Subcutaneous abdominal adipose tissue (tissue), 5 donors: ENCODE data around the gene RANBP6.
"Not testable (repeated sequence)": the region's sequence is repeated elsewhere in the genome, so short reads cannot be mapped to it uniquely, and the experiment has no call there.

Source experiments
- H3K27ac ChIP-seq: one replicate; pipeline ENCODE4 v1.7.0; 2013; ENCODE audit warnings: low read depth, mild to moderate bottlenecking, inconsistent platforms, low read length, moderate library complexity
- H3K27me3 ChIP-seq, 5 donors: one replicate each; pipeline ENCODE4 v1.7.0; 2013; ENCODE audit warnings: low read length in 5 of 5, inconsistent platforms in 1 of 5; ENCODE audit not compliant: control insufficient read depth in 5 of 5, insufficient read depth in 4 of 5
- H3K36me3 ChIP-seq, 5 donors: one replicate each; pipeline ENCODE4 v1.7.0; 2013; ENCODE audit warnings: low read length in 5 of 5; ENCODE audit not compliant: control insufficient read depth in 5 of 5, insufficient read depth in 5 of 5
- H3K4me1 ChIP-seq, 5 donors: one replicate each; pipeline ENCODE4 v1.7.0; 2013; ENCODE audit warnings: low read length in 5 of 5, mild to moderate bottlenecking in 3 of 5, moderate library complexity in 1 of 5; ENCODE audit not compliant: control insufficient read depth in 5 of 5, insufficient read depth in 5 of 5
- H3K4me3 ChIP-seq, 5 donors: one replicate each; pipeline ENCODE4 v1.7.0; 2013; ENCODE audit warnings: low read length in 5 of 5, low read depth in 1 of 5
- H3K9ac ChIP-seq, 5 donors: one replicate each; pipeline ENCODE4 v1.7.0; 2013; ENCODE audit warnings: low read length in 5 of 5, mild to moderate bottlenecking in 4 of 5, moderate library complexity in 3 of 5
- H3K9me3 ChIP-seq, 5 donors: one replicate each; pipeline ENCODE4 v1.7.0; 2013; ENCODE audit warnings: low read length in 5 of 5; ENCODE audit not compliant: control insufficient read depth in 5 of 5
- donor health status: healthy.
- donor health status: healthy.
- donor health status: healthy.
- donor health status: healthy.
- donor health status: healthy.

The RANBP6 gene

DNA sequence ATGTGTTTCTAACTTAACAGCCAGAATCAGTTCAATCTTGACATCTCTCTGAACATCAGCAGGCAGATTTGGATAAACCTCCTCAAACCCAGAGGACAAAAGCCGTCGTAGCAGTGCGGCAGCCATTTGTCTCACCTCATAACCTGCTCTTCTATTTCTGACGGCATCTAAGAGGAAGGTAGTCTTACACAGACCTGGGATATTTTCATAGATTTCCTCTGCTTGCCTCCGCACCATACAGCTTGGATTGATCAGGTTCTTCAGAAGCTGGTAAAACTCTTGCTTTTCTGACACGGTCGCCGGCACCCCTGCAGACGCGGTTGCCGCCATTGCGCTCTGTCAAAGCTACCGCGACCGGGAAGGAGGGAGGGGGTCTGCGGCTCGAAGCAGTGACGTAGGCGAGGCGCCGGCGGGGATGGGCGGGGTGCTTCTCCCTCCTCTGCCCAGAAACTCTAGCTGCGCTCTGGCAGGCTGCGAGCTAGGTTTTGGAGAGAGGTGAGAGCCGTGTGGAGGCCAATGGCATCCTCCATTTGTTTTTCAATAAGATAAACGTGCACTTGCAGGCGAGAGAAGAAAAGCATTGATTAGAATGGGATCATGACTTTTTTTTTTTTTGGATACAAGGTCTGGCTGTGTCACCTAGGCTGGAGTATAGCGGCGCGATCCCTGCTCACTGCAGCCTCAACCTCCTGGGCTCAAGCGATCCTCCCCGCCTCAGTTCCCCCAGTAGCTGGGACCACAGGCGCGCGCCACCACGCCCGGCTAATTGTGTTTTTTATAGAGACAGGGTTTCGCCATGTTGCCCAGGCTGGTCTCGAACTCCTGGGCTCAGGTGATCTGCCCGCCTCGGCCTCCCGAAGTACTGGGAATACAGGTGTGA lies at the start of gene RANBP6:
Gene RANBP6 (minus strand): TSS at position 347 of the 880 bp plus-strand sequence. CDS start 17 bp downstream, at position 330.
- H3K36me3 ChIP-seq: peaks cover 0 to 22% (median 3%) of the 10 kb centered on the region in 5 donors
- H3K9ac ChIP-seq: peak within 1 kb of the TSS in 4 of 5 donors; percentile 89 to 96 (median 92)
- H3K27me3 ChIP-seq: no peaks in the 10 kb centered on the region
- H3K4me1 ChIP-seq: peaks cover 7 to 26% (median 15%) of the 10 kb centered on the region in 5 donors
- peak within 1 kb of the TSS; percentile 49 for H3K27ac ChIP-seq
- peak within 1 kb of the TSS; percentile 76 to 99 (median 97) for H3K4me3 ChIP-seq
- H3K9me3 ChIP-seq: no peaks in the 10 kb centered on the region

GRCh38 chr9:6063146-6063545 lies 47.7 kb upstream of the RANBP6 start:
- not testable (repeated sequence) for H3K27me3 ChIP-seq, H3K4me3 ChIP-seq, H3K4me1 ChIP-seq

GRCh38 chr9:6055666-6056065 lies 40.2 kb upstream of the RANBP6 start:
- Histone ChIP-seq H3K4me1 (no peaks in the 10 kb centered on the region), H3K27ac (no peak overlapping the region)

More at GRCh38 chr9:6063146-6063545, 47.7 kb upstream of the RANBP6 start:
- H3K9me3 ChIP-seq, H3K9ac ChIP-seq, H3K27ac ChIP-seq, H3K36me3 ChIP-seq: not testable (repeated sequence)

DNA sequence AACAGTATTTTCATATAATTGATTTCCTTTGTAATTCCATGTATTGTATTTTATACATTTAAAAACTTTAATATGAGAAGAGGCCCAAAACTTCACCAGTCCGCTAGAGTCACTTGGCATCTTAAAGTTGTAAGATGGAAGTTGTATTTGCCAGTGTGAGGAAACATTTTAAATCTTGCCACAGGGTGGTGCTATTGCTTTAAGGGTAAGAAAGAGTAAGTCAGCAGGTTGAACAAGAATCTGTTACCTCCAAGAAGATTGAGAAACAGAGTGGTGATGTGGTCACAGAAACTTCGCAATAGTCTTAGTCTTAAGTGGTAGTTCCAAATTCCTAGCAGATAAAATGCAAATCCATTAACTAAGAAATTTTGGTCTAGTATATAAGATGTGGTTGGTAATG lies 39.8 kb upstream of the RANBP6 start:
- Histone ChIP-seq H3K27ac (no peak overlapping the region), H3K9me3 (no peaks in the 10 kb centered on the region), H3K4me3 (no peak overlapping the region), H3K9ac (no peak overlapping the region), H3K27me3 (no peaks in the 10 kb centered on the region), H3K4me1 (no peaks in the 10 kb centered on the region), H3K36me3 (no peaks in the 10 kb centered on the region)

More at GRCh38 chr9:6055666-6056065, 40.2 kb upstream of the RANBP6 start:
- Histone ChIP-seq H3K9me3 (no peaks in the 10 kb centered on the region), H3K9ac (no peak overlapping the region), H3K4me3 (no peak overlapping the region), H3K27me3 (no peaks in the 10 kb centered on the region), H3K36me3 (no peaks in the 10 kb centered on the region)

DNA sequence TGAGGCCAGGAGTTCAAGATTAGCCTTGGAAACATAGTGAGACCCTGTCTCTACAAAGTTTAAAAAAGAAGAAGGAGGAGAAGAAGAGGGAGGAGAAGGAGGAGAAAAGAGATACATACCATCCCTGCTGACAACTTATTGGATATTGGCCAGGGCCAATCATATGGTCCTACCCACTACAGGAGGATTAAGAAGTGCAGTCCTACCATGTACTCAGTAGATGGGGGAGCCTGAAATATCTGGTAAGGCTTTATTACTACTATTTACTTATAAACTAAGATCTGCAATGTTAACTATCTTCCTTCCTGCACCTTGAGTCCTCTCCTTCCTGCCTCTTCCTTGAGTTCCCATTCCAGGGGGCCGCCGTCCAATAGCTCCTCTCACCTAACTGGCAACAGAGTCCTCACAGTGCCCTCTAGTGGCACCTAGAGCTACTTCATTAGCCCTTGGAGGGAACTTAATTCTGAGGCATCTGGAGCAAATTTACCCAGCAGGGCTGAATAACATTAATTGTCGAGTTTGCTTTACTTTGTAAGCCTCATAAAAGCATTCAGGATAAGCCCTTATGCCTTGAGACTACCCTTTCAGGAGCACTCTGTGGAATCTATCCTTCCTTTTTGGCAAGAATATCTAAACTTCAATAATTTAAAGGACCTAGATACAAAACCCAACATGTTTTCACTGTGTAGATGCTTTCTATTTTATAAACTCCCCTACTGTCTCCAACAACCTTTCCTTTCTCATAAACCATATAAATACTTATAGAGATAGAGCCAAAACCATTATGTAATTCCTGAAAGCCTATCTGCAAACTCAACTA lies 39.1 kb upstream of the RANBP6 start:
- Histone ChIP-seq H3K9me3 (no peaks in the 10 kb centered on the region), H3K9ac (no peak overlapping the region), H3K4me3 (no peak overlapping the region), H3K27ac (no peak overlapping the region), H3K4me1 (no peaks in the 10 kb centered on the region), H3K27me3 (peaks cover 0 to 4% (median 0%) of the 10 kb centered on the region in 5 donors), H3K36me3 (no peaks in the 10 kb centered on the region)

GRCh38 chr9:6052293-6052919 lies 37.0 kb upstream of the RANBP6 start:
- Histone ChIP-seq H3K36me3 (no peaks in the 10 kb centered on the region), H3K27me3 (peaks cover 0 to 6% (median 0%) of the 10 kb centered on the region in 5 donors), H3K4me1 (no peaks in the 10 kb centered on the region), H3K9me3 (no peaks in the 10 kb centered on the region), H3K27ac (no peak overlapping the region), H3K4me3 (no peak overlapping the region), H3K9ac (no peak overlapping the region)

GRCh38 chr9:6051511-6051950 lies 36.1 kb upstream of the RANBP6 start:
- no peaks in the 10 kb centered on the region for H3K9me3 ChIP-seq
- no peak overlapping the region for H3K27ac ChIP-seq
- H3K4me1 ChIP-seq: no peaks in the 10 kb centered on the region
- H3K4me3 ChIP-seq: no peak overlapping the region
- no peaks in the 10 kb centered on the region for H3K36me3 ChIP-seq
- H3K27me3 ChIP-seq: peaks cover 0 to 6% (median 0%) of the 10 kb centered on the region in 5 donors
- no peak overlapping the region for H3K9ac ChIP-seq

- Histone ChIP-seq H3K4me1 (no peaks in the 10 kb centered on the region), H3K27me3 (peaks cover 0 to 10% (median 2%) of the 10 kb centered on the region in 5 donors), H3K4me3 (no peak overlapping the region)
Measured at GRCh38 chr9:6049798-6050197, 34.4 kb upstream of the RANBP6 start.

DNA sequence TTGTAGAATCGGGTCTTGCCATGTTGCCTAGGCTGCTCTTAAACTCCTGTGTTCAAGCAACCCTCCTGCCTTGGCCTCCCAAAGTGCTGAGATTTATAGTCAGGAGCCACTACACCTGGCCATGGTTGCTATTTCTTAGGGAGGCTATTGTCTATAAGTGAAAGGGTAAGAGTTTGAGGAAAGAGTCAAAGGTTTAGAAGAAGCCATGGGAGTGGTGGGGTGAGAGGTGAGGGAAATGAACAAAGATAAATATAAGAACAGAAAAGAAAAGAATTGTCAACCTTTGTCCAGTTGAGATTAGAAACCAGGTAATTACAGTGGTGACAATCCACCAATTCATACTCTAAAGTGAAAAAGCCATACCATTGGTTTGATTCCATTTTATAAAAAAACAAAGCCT lies 32.6 kb upstream of the RANBP6 start:
- no peak overlapping the region for H3K27ac ChIP-seq
- peaks cover 0 to 10% (median 2%) of the 10 kb centered on the region in 5 donors for H3K27me3 ChIP-seq
- no peaks in the 10 kb centered on the region for H3K4me1 ChIP-seq
- no peak overlapping the region for H3K9ac ChIP-seq
- H3K9me3 ChIP-seq: peaks cover 0 to 2% (median 0%) of the 10 kb centered on the region in 5 donors
- no peak overlapping the region for H3K4me3 ChIP-seq
- H3K36me3 ChIP-seq: no peaks in the 10 kb centered on the region

More at GRCh38 chr9:6049798-6050197, 34.4 kb upstream of the RANBP6 start:
- Histone ChIP-seq H3K9me3 (no peaks in the 10 kb centered on the region), H3K9ac (no peak overlapping the region), H3K27ac (no peak overlapping the region), H3K36me3 (no peaks in the 10 kb centered on the region)
